Panc1 (cell line): Measurements from ENCODE around the gene FARP1. TPM values are rescaled to one million over a fixed set of nuclear protein-coding genes. Genes with fewer than 3 reads are reported as not detected.

Experiments used
- ATAC-seq: fragments of 200-7000 bp; cut with Tn5 transposase; 2 replicates; pipeline ENCODE4 v1.9.1; 2020; ENCODE audit warnings: mild to moderate bottlenecking, moderate library complexity
- BruUV-seq: library from RNA; stranded (reverse); fragments of 400-500 nt; replicated peaks from 2 replicates; lab custom pipeline; 2021; lab: Mats Ljungman, UMichigan
- CTCF ChIA-PET: fragments of 300-600 bp; sonication (Branson Sonifier 250); formaldehyde crosslinking; loops from one replicate; lab custom pipeline; 2022; ENCODE audit warnings: antibody characterized with exemption; lab: Charles Lee
- POLR2A ChIA-PET: fragments of 300-600 bp; sonication (Branson Sonifier 250); formaldehyde crosslinking; loops from one replicate; lab custom pipeline; 2022; ENCODE audit warnings: antibody characterized with exemption; lab: Charles Lee
- DNase-seq: peaks from one replicate; pipeline ENCODE4 v3.0.0-alpha.2; 2010; ENCODE audit warnings: low read depth, low spot score
- H3K27ac ChIP-seq: 2 replicates; pipeline ENCODE4 v1.5.1; 2011; ENCODE audit warnings: mild to moderate bottlenecking, low read length, inconsistent platforms
- H3K27me3 ChIP-seq: fragments of 200-500 bp; sonication (Bioruptor generic); 2 replicates; pipeline ENCODE4 v1.6.0; 2014; ENCODE audit warnings: low read length, inconsistent platforms; ENCODE audit not compliant: control insufficient read depth, insufficient read depth
- H3K36me3 ChIP-seq: fragments of 200-500 bp; sonication (Bioruptor generic); 2 replicates; pipeline ENCODE4 v1.5.1; 2014; ENCODE audit warnings: inconsistent platforms, mild to moderate bottlenecking, low read length, moderate library complexity; ENCODE audit not compliant: control insufficient read depth, insufficient read depth
- H3K4me1 ChIP-seq: 2 replicates; pipeline ENCODE4 v1.5.1; 2011; ENCODE audit warnings: inconsistent platforms, mild to moderate bottlenecking, low read length, moderate library complexity; ENCODE audit not compliant: control insufficient read depth, insufficient read depth
- H3K4me3 ChIP-seq, 2 experiments: 2 replicates each; pipeline ENCODE4 v1.5.1; 2011 to 2012; ENCODE audit warnings: low read depth in 2 of 2, low read length in 2 of 2, mild to moderate bottlenecking in 2 of 2, inconsistent platforms in 1 of 2, moderate library complexity in 1 of 2
- H3K9me3 ChIP-seq: fragments of 200-500 bp; sonication (Bioruptor generic); 2 replicates; pipeline ENCODE4 v1.5.1; 2014; ENCODE audit warnings: low read depth, mild to moderate bottlenecking, inconsistent platforms, low read length, moderate library complexity; ENCODE audit not compliant: control insufficient read depth, insufficient read depth
- POLR2AphosphoS5 ChIP-seq: IDR thresholded peaks from 2 replicates; pipeline ENCODE4 v1.6.1; 2012; ENCODE audit warnings: mild to moderate bottlenecking, low read depth, low read length, moderate library complexity
- SIN3A ChIP-seq: IDR thresholded peaks from 2 replicates; pipeline ENCODE4 v1.6.1; 2012; ENCODE audit warnings: low read depth, mild to moderate bottlenecking, low read length, moderate library complexity, borderline replicate concordance; ENCODE audit not compliant: insufficient read depth
- TCF7L2 ChIP-seq: IDR thresholded peaks from 2 replicates; pipeline ENCODE4 v1.6.1; 2011; ENCODE audit warnings: mild to moderate bottlenecking, low read depth, low read length, inconsistent platforms
- in situ Hi-C: cut with HindIII; loops from 2 replicates; pipeline ENCODE4 v1.10.0; 2016; ENCODE audit warnings: low sequenced_read_pairs, low pct_unique_long_range_greater_than_20kb
- intact Hi-C: fragments of 100-400 bp; cut with micrococcal nuclease; formaldehyde crosslinking; loops from one replicate; pipeline ENCODE4 v1.10.0; 2022; ENCODE audit not compliant: unreplicated experiment
- total RNA-seq: library from RNA; stranded (reverse); gene quantifications from one replicate; pipeline ENCODE4 v1.2.1, GENCODE V29; 2021; ENCODE audit not compliant: unreplicated experiment
- TF ChIP-seq, protein P1 (sequence below): fragments of 450-650 bp; IDR thresholded peaks from 2 replicates; pipeline ENCODE4 v1.5.1; 2017; ENCODE audit warnings: mild to moderate bottlenecking
- TF ChIP-seq, protein P2 (sequence below), 2 experiments: IDR thresholded peaks; 2 replicates each; pipeline ENCODE4 v1.6.1; 2011 to 2012; ENCODE audit warnings: low read depth in 2 of 2, control low read depth in 1 of 2, low read length in 1 of 2, mild to moderate bottlenecking in 1 of 2, moderate library complexity in 1 of 2; ENCODE audit not compliant: insufficient read depth in 1 of 2

Gene FARP1
- total RNA-seq, 1 experiment from 2014 or later: 61.9 TPM

DNA sequence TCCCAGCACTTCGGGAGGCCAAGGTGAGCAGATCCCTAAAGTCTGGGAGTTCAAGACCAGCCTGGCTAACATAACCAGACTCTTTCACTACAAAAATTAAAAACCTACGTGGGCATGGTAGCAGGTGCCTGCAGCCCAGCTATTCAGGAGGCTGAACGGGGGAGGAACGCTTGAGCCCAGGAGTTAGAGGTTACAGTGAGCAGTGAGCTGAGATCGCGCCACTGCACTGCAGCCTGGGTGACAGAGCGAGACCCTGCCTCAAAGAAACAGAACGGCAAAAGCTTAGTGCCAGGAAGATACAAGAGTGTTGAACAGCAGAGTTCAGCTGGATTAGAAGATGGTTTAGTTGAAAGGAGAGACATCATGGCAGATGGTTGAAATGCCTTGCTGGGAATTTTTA lies 58.3 kb downstream of the FARP1 start:
- no TSS peak for BruUV-seq
- ChIA-PET CTCF (no interaction called here), POLR2A (no interaction called here)
- in situ Hi-C loops (no loop called here), intact Hi-C loops (no loop called here)
- Histone ChIP-seq H3K9me3 (no peaks in the 10 kb centered on the region), H3K4me1 (no peaks in the 10 kb centered on the region; the same call in 1 of the 2 replicates), H3K36me3 (no peaks in the 10 kb centered on the region), H3K4me3 (no peak overlapping the region), H3K27ac (no peak overlapping the region), H3K27me3 (no peaks in the 10 kb centered on the region)
- TF ChIP-seq, protein P1, sequence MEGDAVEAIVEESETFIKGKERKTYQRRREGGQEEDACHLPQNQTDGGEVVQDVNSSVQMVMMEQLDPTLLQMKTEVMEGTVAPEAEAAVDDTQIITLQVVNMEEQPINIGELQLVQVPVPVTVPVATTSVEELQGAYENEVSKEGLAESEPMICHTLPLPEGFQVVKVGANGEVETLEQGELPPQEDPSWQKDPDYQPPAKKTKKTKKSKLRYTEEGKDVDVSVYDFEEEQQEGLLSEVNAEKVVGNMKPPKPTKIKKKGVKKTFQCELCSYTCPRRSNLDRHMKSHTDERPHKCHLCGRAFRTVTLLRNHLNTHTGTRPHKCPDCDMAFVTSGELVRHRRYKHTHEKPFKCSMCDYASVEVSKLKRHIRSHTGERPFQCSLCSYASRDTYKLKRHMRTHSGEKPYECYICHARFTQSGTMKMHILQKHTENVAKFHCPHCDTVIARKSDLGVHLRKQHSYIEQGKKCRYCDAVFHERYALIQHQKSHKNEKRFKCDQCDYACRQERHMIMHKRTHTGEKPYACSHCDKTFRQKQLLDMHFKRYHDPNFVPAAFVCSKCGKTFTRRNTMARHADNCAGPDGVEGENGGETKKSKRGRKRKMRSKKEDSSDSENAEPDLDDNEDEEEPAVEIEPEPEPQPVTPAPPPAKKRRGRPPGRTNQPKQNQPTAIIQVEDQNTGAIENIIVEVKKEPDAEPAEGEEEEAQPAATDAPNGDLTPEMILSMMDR: no peak
- ATAC-seq: no peak
- no peak for DNase-seq

DNA sequence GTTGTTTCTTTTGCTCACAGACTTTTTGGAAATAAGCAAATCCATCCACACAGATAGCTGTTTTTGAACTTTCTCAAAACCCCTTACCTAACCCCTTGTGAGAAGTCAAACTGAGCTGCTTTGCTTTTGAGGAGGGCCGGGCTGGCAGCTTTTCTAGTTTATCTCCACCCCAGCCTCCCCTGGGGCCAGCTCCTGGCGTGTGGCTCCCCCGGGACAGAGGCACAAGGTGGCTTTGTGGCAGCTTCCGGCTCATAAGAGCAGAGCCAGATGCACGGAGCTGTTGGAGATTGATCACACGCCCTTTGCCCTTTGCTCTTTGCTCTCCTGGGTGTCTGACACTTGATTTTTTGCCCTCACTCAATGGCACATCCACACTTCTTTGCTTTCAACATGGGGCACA lies 59.1 kb downstream of the FARP1 start:
- intact Hi-C loops: no loop called here
- DNase-seq (no peak), ATAC-seq (no peak)
- Histone ChIP-seq H3K9me3 (no peaks in the 10 kb centered on the region), H3K4me1 (no peaks in the 10 kb centered on the region; the same call in 1 of the 2 replicates), H3K27me3 (no peaks in the 10 kb centered on the region), H3K27ac (no peak overlapping the region), H3K36me3 (no peaks in the 10 kb centered on the region), H3K4me3 (no peak overlapping the region)
- TF ChIP-seq, protein P1: no peak
- TF ChIP-seq SIN3A (no peak), TCF7L2 (no peak), POLR2AphosphoS5 (no peak)
- TF ChIP-seq, protein P2, sequence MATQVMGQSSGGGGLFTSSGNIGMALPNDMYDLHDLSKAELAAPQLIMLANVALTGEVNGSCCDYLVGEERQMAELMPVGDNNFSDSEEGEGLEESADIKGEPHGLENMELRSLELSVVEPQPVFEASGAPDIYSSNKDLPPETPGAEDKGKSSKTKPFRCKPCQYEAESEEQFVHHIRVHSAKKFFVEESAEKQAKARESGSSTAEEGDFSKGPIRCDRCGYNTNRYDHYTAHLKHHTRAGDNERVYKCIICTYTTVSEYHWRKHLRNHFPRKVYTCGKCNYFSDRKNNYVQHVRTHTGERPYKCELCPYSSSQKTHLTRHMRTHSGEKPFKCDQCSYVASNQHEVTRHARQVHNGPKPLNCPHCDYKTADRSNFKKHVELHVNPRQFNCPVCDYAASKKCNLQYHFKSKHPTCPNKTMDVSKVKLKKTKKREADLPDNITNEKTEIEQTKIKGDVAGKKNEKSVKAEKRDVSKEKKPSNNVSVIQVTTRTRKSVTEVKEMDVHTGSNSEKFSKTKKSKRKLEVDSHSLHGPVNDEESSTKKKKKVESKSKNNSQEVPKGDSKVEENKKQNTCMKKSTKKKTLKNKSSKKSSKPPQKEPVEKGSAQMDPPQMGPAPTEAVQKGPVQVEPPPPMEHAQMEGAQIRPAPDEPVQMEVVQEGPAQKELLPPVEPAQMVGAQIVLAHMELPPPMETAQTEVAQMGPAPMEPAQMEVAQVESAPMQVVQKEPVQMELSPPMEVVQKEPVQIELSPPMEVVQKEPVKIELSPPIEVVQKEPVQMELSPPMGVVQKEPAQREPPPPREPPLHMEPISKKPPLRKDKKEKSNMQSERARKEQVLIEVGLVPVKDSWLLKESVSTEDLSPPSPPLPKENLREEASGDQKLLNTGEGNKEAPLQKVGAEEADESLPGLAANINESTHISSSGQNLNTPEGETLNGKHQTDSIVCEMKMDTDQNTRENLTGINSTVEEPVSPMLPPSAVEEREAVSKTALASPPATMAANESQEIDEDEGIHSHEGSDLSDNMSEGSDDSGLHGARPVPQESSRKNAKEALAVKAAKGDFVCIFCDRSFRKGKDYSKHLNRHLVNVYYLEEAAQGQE (IDR thresholded peaks at IDR 0.05; ENCODE audit: insufficient read depth in 1 of 2, low read depth in 2 of 2, low read length in 1 of 2): no peak
- POLR2A ChIA-PET: no interaction called here
- CTCF ChIA-PET: no interaction called here
- TSS peak; percentile 34 for BruUV-seq
- in situ Hi-C loops: no loop called here
